Umbilical cord (tissue), 2 donors: ENCODE data around the gene C1RL. TPM values are rescaled to one million over a fixed set of nuclear protein-coding genes. Genes with fewer than 3 reads are reported as not detected.
A peak's percentile ranks its signal among the peaks of the same experiment; 100 is the strongest.

Source experiments
- DNase-seq: peaks from one replicate; pipeline ENCODE4 v3.0.0-alpha.2; 2015; ENCODE audit warnings: low spot score
- total RNA-seq: library from RNA; depleted of rRNA; stranded (reverse); fragments of >200 nt; gene quantifications from one replicate; pipeline ENCODE4 v1.2.3, GENCODE V29; 2014; ENCODE audit warnings: low replicate concordance; ENCODE audit not compliant: insufficient read depth

Gene C1RL
- total RNA-seq, 1 donor from 2014 or later = 56.3 TPM

DNA sequence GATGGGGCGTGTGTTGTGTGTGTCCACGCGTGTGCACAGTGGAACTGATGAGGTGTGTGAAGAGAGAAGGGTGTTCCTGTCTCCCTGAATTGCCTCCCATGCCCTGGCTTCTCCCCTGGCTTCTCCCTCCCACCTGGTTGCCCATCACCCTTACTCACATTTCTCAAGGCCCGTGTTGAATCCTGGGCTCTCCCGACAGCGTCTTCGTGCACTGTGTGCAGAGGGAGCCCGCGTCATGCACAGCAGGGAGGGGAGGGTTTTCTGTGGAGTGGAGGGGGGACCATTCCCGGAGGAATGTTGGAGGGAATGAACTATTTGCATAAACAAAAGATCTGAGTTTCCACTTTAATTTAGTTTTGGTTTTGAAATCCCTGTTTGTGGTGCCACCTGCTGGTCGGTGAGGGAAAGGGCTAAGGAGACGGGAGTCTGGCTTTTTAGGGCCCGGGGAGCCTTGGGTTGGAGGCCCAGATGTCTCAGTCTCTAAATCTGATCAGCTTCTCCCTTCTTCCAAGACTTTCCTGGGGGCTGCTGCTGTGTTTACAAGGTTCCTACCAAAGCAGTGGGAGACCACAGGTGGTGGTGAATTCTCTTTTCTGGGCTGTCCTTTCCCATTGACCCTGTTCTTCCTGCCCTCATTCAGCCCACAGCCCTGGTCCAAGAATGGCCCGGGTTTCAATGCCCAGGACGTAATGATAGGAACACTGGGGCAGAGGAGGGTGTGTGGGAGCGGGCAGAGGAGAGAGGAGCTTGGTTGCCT is 16.6 kb downstream of the C1RL start, which contains the start of gene C1R:
Gene C1R (minus strand): TSS at position 217 of the 757 bp plus-strand sequence. CDS start 57 bp downstream, at position 160.
- peak; percentile 87 for DNase-seq

GRCh38 chr12:7091660-7092228 is 17.3 kb downstream of the C1RL start:
- no peak for DNase-seq

- DNase-seq = no peak
Measured at GRCh38 chr12:7091171-7091570, 17.8 kb downstream of the C1RL start.

- DNase-seq = no peak
Measured at GRCh38 chr12:7090222-7090998, 18.6 kb downstream of the C1RL start.

DNA sequence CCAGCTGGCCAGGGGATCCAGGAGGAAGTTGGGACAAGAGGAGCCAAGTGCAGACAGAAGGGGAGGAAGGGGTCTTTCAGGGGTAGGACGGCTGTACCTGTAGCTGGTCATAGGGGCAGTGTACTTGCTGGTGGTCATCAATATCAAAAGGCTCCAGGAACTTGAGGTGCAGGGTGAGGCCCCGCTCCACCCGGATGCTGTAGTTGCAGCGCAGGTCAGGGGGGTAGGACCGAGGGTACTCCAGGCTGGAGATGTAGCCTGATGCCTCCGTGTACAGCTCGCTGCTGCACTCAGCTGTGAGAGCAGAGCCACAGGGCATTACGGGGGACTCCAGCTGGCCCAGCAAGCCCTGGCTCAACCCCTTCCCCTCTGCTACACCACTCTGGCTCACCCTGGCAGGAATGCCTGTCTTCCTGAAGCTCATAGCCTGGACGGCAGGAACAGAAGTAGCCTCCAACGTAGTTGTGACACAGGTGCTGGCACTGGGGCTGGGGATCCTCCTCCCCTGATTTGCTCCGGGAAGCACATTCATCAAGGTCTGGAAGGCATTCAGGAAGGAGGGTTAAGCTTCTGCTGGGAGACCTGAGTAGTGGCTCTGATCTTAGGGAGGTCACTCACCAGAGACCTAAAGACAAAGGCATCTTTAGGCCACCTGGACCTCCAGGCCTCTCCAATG is 19.7 kb downstream of the C1RL start:
- DNase-seq = no peak

GRCh38 chr12:7083125-7083524 is 25.9 kb downstream of the C1RL start:
- no peak for DNase-seq

DNA sequence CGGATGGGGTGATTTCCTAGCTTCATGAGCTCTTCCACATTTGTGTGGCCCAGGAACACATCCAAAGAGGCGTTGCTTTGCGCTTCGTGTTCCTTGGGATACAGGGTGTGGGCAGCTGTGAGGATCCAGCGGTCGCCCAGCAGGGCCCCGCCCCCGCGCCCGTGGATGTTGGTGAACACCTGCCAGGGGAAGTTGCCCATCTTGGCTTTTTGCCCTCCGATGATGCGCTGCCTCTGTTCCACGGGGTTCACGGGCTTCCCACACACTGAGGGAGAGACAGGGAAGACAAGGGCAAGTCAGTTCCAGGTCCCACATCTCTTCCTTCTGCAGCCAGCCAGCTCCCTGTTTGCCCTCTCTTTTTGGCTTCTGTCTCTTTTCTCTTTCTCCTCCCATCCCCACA is 28.0 kb downstream of the C1RL start:
- DNase-seq = no peak

- DNase-seq = peak; percentile 45
Measured at GRCh38 chr12:7079826-7080125, 29.2 kb downstream of the C1RL start.

- no peak for DNase-seq
Measured at GRCh38 chr12:7078163-7078562, 30.9 kb downstream of the C1RL start.

DNA sequence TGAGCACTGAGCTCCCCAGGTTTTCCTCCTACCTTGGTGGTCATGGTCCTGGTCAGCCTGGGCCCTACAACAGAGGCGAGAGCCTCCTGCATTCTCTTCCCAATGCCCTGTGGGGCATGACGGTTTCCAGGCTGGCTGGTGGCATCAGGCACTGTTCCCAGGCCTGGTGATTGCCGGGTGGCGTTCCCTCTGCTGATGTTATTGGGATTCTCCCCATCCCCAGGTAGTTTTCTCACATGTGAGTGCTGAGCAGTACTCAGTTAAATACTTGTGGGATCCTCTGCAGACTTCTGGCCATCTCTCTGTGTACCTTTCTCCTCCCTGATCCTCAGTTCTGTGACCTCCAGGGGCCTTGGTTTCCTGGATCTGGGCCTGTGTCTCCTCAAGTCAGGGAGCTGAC is 32.5 kb downstream of the C1RL start:
- DNase-seq = no peak

GRCh38 chr12:7075939-7076338 is 33.1 kb downstream of the C1RL start:
- no peak for DNase-seq

DNA sequence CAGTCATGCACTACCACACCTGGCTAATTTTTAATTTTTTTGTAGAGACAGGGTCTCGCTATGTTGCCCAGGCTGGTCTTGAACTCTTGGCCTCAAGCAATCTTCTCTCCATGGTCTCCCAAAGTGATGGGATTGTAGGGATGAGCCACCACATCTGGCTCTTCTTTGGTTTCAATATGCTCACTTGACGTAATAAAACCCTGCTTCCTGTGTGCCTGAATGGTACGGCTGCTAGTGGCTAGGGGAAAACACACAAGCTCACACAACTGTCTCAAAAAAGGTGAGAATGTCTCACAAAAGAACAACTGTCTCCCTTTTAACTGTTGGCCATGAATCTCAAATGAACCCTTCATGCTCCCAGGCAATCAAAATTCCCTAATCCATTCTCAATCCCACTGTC is 33.5 kb downstream of the C1RL start:
- no peak for DNase-seq

- DNase-seq = no peak
Measured at GRCh38 chr12:7073946-7074345, 35.1 kb downstream of the C1RL start.

DNA sequence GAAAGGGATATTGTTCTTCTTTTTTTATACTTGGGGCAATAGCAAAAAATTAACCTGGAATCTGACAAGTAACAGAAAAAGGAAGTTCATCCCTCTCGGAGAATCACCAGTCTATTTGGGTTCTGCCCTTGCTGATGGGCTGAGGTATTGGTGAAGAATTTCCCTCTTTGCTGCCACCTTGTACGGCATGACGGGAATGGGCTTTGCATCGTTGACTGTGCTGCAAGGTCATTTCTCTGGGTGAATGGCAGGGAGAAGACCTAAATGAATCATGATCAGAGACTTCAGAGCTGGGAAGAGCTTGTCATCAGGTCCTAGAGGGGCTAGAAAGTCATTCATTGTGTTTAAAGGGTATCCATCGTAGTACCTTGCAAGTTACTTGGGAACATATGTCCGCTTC is 36.5 kb downstream of the C1RL start:
- no peak for DNase-seq

DNA sequence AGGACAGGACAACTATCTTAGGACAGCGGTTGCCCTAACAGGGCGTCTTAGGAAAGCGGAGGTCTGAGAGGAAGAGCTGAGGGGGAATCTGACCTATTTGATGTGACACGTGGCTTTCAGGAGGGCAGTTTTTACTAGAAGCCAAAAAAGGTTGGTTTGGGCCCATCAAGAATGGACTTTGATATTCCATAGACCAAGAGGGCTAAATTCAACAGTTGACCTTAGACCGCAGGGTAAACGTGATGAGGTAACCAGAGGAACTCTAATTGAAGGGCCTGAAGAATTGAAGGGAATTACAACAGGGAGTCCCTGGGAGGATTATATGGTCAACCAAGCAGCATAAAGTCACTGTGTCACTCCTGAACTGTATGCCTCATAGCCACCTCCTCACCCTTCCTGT is 37.0 kb downstream of the C1RL start:
- no peak for DNase-seq

DNA sequence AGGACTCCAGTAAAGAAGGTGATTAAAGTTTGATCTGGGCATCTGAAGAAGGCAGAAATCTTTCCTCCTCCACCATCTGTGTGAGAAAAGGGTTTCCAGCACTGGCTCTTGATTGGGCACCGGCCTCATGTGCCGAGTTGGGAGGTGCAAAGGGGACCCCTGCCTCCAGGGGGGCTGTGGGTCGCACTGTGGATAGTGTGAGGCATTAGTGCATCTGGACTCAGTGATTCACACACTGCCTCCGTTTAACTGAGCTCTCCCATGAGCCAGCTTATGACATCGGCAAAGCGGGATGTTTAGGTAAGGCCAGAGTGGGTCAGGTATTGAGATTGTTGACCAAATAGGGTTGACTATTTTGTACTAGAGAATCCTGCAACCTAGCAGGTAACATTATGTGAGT is 39.6 kb downstream of the C1RL start:
- DNase-seq = no peak

GRCh38 chr12:7068994-7069346 is 40.0 kb downstream of the C1RL start:
- no peak for DNase-seq

- peak; percentile 69 for DNase-seq
Measured at GRCh38 chr12:7068240-7068993, 40.6 kb downstream of the C1RL start.

GRCh38 chr12:7067096-7067495 is 41.9 kb downstream of the C1RL start:
- DNase-seq = no peak

- no peak for DNase-seq
Measured at GRCh38 chr12:7066596-7066995, 42.4 kb downstream of the C1RL start.

GRCh38 chr12:7065073-7065623 is 43.9 kb downstream of the C1RL start:
- no peak for DNase-seq
